Measurements from ENCODE around the gene SLC38A7.

DNA sequence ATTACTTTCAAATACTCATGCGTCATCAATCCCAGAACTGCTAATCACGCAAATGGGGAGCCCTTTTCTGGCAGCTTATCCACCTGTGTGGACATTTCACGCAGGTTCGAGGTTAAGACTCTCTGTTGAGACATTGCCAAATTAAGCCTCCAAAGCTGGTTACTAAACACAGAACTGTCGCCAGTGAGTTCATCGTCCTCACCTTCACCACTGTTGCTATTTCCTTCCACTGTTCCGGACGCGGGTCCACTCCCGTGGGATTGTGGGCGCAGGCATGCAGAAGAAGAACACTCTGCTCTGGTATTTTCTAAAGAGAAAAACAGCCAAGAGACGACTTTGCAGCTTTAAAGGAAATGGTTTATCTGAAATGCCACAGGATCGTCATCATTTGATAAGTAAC, 33.4 kb upstream of the SLC38A7 start:
- TF ChIP-seq, protein P1, sequence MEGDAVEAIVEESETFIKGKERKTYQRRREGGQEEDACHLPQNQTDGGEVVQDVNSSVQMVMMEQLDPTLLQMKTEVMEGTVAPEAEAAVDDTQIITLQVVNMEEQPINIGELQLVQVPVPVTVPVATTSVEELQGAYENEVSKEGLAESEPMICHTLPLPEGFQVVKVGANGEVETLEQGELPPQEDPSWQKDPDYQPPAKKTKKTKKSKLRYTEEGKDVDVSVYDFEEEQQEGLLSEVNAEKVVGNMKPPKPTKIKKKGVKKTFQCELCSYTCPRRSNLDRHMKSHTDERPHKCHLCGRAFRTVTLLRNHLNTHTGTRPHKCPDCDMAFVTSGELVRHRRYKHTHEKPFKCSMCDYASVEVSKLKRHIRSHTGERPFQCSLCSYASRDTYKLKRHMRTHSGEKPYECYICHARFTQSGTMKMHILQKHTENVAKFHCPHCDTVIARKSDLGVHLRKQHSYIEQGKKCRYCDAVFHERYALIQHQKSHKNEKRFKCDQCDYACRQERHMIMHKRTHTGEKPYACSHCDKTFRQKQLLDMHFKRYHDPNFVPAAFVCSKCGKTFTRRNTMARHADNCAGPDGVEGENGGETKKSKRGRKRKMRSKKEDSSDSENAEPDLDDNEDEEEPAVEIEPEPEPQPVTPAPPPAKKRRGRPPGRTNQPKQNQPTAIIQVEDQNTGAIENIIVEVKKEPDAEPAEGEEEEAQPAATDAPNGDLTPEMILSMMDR (IDR thresholded peaks at IDR 0.05; ENCODE audit: low read depth, low read length): no peak
- TF ChIP-seq, protein P2, sequence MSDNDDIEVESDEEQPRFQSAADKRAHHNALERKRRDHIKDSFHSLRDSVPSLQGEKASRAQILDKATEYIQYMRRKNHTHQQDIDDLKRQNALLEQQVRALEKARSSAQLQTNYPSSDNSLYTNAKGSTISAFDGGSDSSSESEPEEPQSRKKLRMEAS (IDR thresholded peaks at IDR 0.05; ENCODE audit: low read depth, low read length): no peak
- TF ChIP-seq MYC (IDR thresholded peaks at IDR 0.05; ENCODE audit: low read depth, low read length) (no peak), POLR2A (IDR thresholded peaks at IDR 0.05; ENCODE audit: extremely low read depth, insufficient read length) (no peak)
